Adipocyte (in vitro differentiated cells): ENCODE results near the gene ECE1.

Source experiments
- DNase-seq: peaks from one replicate; pipeline ENCODE4 v3.0.0-alpha.2; 2015; ENCODE audit warnings: low read depth
- H3K27me3 ChIP-seq: replicated peaks from 2 replicates; pipeline ENCODE4 v1.7.0; 2013; ENCODE audit warnings: mild to moderate bottlenecking, low read length, moderate library complexity; ENCODE audit not compliant: control insufficient read depth, insufficient read depth
- H3K36me3 ChIP-seq: 2 replicates; pipeline ENCODE4 v1.7.0; 2013; ENCODE audit warnings: low read length, mild to moderate bottlenecking, moderate library complexity; ENCODE audit not compliant: control insufficient read depth, insufficient read depth, severe bottlenecking
- H3K4me1 ChIP-seq: 2 replicates; pipeline ENCODE4 v1.7.0; 2013; ENCODE audit warnings: mild to moderate bottlenecking, low read length, moderate library complexity; ENCODE audit not compliant: control insufficient read depth, insufficient read depth
- H3K4me3 ChIP-seq: 2 replicates; pipeline ENCODE4 v1.7.0; 2013; ENCODE audit warnings: mild to moderate bottlenecking, low read length, moderate library complexity
- H3K9ac ChIP-seq: 2 replicates; pipeline ENCODE4 v1.7.0; 2013; ENCODE audit warnings: mild to moderate bottlenecking, low read length, moderate library complexity
- H3K9me3 ChIP-seq: 2 replicates; pipeline ENCODE4 v1.7.0; 2013; ENCODE audit warnings: mild to moderate bottlenecking, low read length, moderate library complexity; ENCODE audit not compliant: control insufficient read depth

Gene ECE1

GRCh38 chr1:21262293-21263051 is 27.8 kb downstream of the ECE1 start:
- H3K4me1 ChIP-seq, result peaks cover 23% of the 10 kb centered on the region
- H3K9ac ChIP-seq, result peak overlapping the region; percentile 85
- H3K36me3 ChIP-seq, result peaks cover 53% of the 10 kb centered on the region
- H3K4me3 ChIP-seq, result peak overlapping the region; percentile 42
- no peaks in the 10 kb centered on the region for H3K9me3 ChIP-seq
- H3K27me3 ChIP-seq, result no peaks in the 10 kb centered on the region
- DNase-seq, result peak; percentile 78

GRCh38 chr1:21261551-21262292 is 28.5 kb downstream of the ECE1 start:
- Histone ChIP-seq H3K27me3 (no peaks in the 10 kb centered on the region), H3K4me1 (peaks cover 23% of the 10 kb centered on the region), H3K9ac (peak overlapping the region; percentile 85), H3K9me3 (no peaks in the 10 kb centered on the region), H3K36me3 (peaks cover 53% of the 10 kb centered on the region), H3K4me3 (peak overlapping the region; percentile 42)
- DNase-seq, result peak; percentile 90

- Histone ChIP-seq H3K27me3 (no peaks in the 10 kb centered on the region), H3K9me3 (no peaks in the 10 kb centered on the region), H3K36me3 (peaks cover 52% of the 10 kb centered on the region), H3K9ac (peak overlapping the region; percentile 85), H3K4me1 (peaks cover 23% of the 10 kb centered on the region), H3K4me3 (no peak overlapping the region)
- no peak for DNase-seq
These were observed 29.7 kb downstream of the ECE1 start for GRCh38 chr1:21260405-21261125.

GRCh38 chr1:21259316-21260076 is 30.8 kb downstream of the ECE1 start:
- H3K4me3 ChIP-seq, result no peak overlapping the region
- peaks cover 54% of the 10 kb centered on the region for H3K36me3 ChIP-seq
- no peaks in the 10 kb centered on the region for H3K9me3 ChIP-seq
- peaks cover 30% of the 10 kb centered on the region for H3K4me1 ChIP-seq
- no peak overlapping the region for H3K9ac ChIP-seq
- DNase-seq, result no peak
- H3K27me3 ChIP-seq, result no peaks in the 10 kb centered on the region

GRCh38 chr1:21258331-21259134 is 31.7 kb downstream of the ECE1 start:
- Histone ChIP-seq H3K4me1 (peaks cover 37% of the 10 kb centered on the region), H3K4me3 (no peak overlapping the region), H3K9me3 (no peaks in the 10 kb centered on the region), H3K27me3 (no peaks in the 10 kb centered on the region), H3K9ac (no peak overlapping the region), H3K36me3 (peaks cover 50% of the 10 kb centered on the region)
- DNase-seq, result no peak

GRCh38 chr1:21257431-21258135 is 32.7 kb downstream of the ECE1 start:
- Histone ChIP-seq H3K27me3 (no peaks in the 10 kb centered on the region), H3K4me3 (no peak overlapping the region), H3K9ac (no peak overlapping the region), H3K4me1 (peaks cover 33% of the 10 kb centered on the region), H3K36me3 (peaks cover 50% of the 10 kb centered on the region), H3K9me3 (no peaks in the 10 kb centered on the region)
- DNase-seq, result no peak

GRCh38 chr1:21256776-21257175 is 33.5 kb downstream of the ECE1 start:
- Histone ChIP-seq H3K9me3 (no peaks in the 10 kb centered on the region), H3K4me3 (no peak overlapping the region), H3K36me3 (peaks cover 50% of the 10 kb centered on the region), H3K4me1 (peaks cover 33% of the 10 kb centered on the region), H3K9ac (no peak overlapping the region), H3K27me3 (no peaks in the 10 kb centered on the region)
- no peak for DNase-seq

GRCh38 chr1:21255943-21256320 is 34.3 kb downstream of the ECE1 start:
- no peak overlapping the region for H3K9ac ChIP-seq
- no peaks in the 10 kb centered on the region for H3K9me3 ChIP-seq
- no peaks in the 10 kb centered on the region for H3K27me3 ChIP-seq
- H3K4me3 ChIP-seq, result no peak overlapping the region
- peaks cover 27% of the 10 kb centered on the region for H3K4me1 ChIP-seq
- no peak for DNase-seq
- H3K36me3 ChIP-seq, result peaks cover 56% of the 10 kb centered on the region

- no peaks in the 10 kb centered on the region for H3K27me3 ChIP-seq
- no peak overlapping the region for H3K9ac ChIP-seq
- H3K36me3 ChIP-seq, result peaks cover 55% of the 10 kb centered on the region
- H3K4me1 ChIP-seq, result peaks cover 27% of the 10 kb centered on the region
- DNase-seq, result peak; percentile 94
- H3K4me3 ChIP-seq, result no peak overlapping the region
- no peaks in the 10 kb centered on the region for H3K9me3 ChIP-seq
These were observed 34.9 kb downstream of the ECE1 start for GRCh38 chr1:21255284-21255942.
